ENCODE results near the gene CPXM1. TPM values are rescaled to one million over a fixed set of nuclear protein-coding genes. Genes with fewer than 3 reads are reported as not detected.

Gene CPXM1
- total RNA-seq, 1 donor: under 0.01 TPM

DNA sequence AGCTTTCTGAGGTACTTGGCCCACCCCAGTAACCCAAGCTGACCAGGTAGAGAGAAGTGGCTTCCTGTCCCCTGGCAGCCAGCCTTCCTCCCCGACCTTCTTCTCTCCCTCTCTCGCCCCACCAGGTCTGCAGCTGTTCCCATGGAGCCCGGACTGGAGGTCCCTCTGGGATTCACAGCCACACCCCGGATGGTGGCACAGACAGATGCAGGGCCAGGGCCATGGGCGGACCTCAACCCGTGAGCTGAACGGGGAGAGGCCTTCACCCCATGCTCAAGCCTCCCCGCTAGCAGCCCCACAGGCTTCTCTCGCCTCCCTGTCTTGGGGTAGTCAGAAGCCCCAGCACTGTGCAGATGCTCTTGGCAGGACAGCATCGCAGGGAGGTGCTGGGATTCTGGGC, 41.3 kb downstream of the CPXM1 start:
- Histone ChIP-seq H3K27me3 (ENCODE audit: insufficient read depth, low read length) (peaks cover 57% of the 10 kb centered on the region), H3K4me1 (ENCODE audit: insufficient read depth, low read length) (no peaks in the 10 kb centered on the region), H2AFZ (ENCODE audit: low read length) (no peak overlapping the region), H3K4me3 (ENCODE audit: insufficient read depth, low read length) (no peak overlapping the region), H3K9me3 (ENCODE audit: low read depth, low read length) (no peaks in the 10 kb centered on the region), H3K4me2 (ENCODE audit: insufficient read depth, low read length) (no peak overlapping the region), H4K20me1 (ENCODE audit: insufficient read depth, low read length) (no peaks in the 10 kb centered on the region), H3K27ac (ENCODE audit: low read depth, low read length) (no peak overlapping the region), H3K79me2 (ENCODE audit: insufficient read depth, low read length) (no peaks in the 10 kb centered on the region), H3K36me3 (ENCODE audit: insufficient read depth, low read length) (no peaks in the 10 kb centered on the region)
- TF ChIP-seq, protein P1, sequence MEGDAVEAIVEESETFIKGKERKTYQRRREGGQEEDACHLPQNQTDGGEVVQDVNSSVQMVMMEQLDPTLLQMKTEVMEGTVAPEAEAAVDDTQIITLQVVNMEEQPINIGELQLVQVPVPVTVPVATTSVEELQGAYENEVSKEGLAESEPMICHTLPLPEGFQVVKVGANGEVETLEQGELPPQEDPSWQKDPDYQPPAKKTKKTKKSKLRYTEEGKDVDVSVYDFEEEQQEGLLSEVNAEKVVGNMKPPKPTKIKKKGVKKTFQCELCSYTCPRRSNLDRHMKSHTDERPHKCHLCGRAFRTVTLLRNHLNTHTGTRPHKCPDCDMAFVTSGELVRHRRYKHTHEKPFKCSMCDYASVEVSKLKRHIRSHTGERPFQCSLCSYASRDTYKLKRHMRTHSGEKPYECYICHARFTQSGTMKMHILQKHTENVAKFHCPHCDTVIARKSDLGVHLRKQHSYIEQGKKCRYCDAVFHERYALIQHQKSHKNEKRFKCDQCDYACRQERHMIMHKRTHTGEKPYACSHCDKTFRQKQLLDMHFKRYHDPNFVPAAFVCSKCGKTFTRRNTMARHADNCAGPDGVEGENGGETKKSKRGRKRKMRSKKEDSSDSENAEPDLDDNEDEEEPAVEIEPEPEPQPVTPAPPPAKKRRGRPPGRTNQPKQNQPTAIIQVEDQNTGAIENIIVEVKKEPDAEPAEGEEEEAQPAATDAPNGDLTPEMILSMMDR (IDR thresholded peaks at IDR 0.05; ENCODE audit: extremely low read depth, low read depth, low read length): no peak
- DNase-seq (ENCODE audit: insufficient read length, low spot score, missing footprints): peak; percentile 54

DNA sequence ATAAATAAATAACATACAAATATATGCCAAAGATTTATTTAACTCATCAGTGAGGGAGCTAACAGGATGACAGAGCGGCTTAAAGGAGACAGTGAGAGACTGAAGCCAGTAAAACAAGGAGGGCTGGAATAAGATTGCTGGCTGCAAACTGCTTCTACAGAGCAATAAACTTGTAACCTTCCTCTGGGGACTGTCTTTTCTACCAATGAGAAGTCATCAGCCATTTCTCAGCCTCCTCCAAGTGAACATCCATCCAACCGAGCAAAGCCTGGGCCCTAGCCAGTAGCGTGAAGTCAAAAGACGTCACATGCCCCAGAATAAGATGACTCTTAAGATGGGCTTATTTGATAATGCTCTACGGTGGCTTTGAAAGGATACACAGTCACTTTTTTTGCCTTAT, 42.5 kb downstream of the CPXM1 start:
- H3K36me3 ChIP-seq (ENCODE audit: insufficient read depth, low read length): no peaks in the 10 kb centered on the region
- no peak overlapping the region for H2AFZ ChIP-seq (ENCODE audit: low read length)
- no peaks in the 10 kb centered on the region for H3K79me2 ChIP-seq (ENCODE audit: insufficient read depth, low read length)
- no peak overlapping the region for H3K27ac ChIP-seq (ENCODE audit: low read depth, low read length)
- peaks cover 57% of the 10 kb centered on the region for H3K27me3 ChIP-seq (ENCODE audit: insufficient read depth, low read length)
- H3K9me3 ChIP-seq (ENCODE audit: low read depth, low read length): no peaks in the 10 kb centered on the region
- H4K20me1 ChIP-seq (ENCODE audit: insufficient read depth, low read length): no peaks in the 10 kb centered on the region
- peak; percentile 73 for DNase-seq (ENCODE audit: insufficient read length, low spot score, missing footprints)
- H3K4me1 ChIP-seq (ENCODE audit: insufficient read depth, low read length): no peaks in the 10 kb centered on the region
- TF ChIP-seq, protein P1 (IDR thresholded peaks at IDR 0.05; ENCODE audit: extremely low read depth, low read depth, low read length): no peak
- H3K4me2 ChIP-seq (ENCODE audit: insufficient read depth, low read length): no peak overlapping the region
- H3K4me3 ChIP-seq (ENCODE audit: insufficient read depth, low read length): no peak overlapping the region

DNA sequence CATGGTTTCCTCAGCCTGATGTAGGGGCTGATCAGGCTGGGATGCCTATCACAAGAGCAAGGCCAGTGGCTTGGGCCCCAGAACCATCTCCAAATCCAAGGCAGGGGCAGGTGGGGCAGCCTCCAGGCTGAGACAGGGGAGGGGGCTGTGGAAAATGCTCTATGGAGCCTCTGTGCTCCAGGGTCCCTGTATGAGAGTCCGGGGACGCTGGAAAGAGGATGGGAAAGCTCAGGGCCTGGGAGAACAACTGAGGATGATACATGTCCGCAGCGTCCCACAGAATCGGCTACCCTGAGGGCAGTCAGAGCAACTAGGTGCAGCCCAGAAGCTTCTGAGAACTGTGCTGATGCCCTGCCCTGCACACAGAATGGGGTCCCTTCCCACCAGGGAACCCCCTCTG, 43.4 kb downstream of the CPXM1 start:
- H3K36me3 ChIP-seq (ENCODE audit: insufficient read depth, low read length): no peaks in the 10 kb centered on the region
- H3K4me3 ChIP-seq (ENCODE audit: insufficient read depth, low read length): no peak overlapping the region
- no peaks in the 10 kb centered on the region for H3K79me2 ChIP-seq (ENCODE audit: insufficient read depth, low read length)
- peak; percentile 89 for DNase-seq (ENCODE audit: insufficient read length, low spot score, missing footprints)
- no peak overlapping the region for H3K27ac ChIP-seq (ENCODE audit: low read depth, low read length)
- peaks cover 7% of the 10 kb centered on the region for H3K4me1 ChIP-seq (ENCODE audit: insufficient read depth, low read length)
- no peak overlapping the region for H3K4me2 ChIP-seq (ENCODE audit: insufficient read depth, low read length)
- TF ChIP-seq, protein P1 (IDR thresholded peaks at IDR 0.05; ENCODE audit: extremely low read depth, low read depth, low read length): no peak
- H3K9me3 ChIP-seq (ENCODE audit: low read depth, low read length): no peaks in the 10 kb centered on the region
- no peaks in the 10 kb centered on the region for H4K20me1 ChIP-seq (ENCODE audit: insufficient read depth, low read length)
- peaks cover 56% of the 10 kb centered on the region for H3K27me3 ChIP-seq (ENCODE audit: insufficient read depth, low read length)
- H2AFZ ChIP-seq (ENCODE audit: low read length): no peak overlapping the region

DNA sequence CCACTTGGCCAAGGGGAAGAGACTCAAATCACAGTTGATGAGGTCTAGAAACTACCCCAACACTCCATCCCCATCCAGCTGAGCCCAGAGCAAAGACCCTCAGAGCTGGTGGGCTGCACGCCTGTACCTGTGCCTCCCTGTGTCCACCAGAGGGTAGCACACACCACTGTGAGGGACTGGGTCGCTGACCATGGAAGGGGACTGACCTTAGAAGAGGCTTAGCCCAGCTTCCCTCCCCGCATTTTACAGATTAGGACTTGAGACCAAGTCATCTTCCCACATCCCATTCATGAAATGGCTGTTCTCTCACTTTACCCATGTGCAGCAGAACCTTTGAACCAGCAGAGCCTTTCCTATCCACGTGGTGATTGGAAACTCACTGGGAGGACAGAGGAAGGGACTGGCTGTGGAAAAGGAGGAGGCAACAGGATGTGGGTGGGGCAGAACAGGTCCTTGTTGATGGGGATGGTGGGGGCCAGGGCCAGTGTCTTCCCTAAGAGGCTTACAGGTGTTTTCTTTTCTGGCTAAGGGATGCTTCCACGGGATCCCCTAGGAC, 44.3 kb downstream of the CPXM1 start:
- peaks cover 7% of the 10 kb centered on the region for H3K4me1 ChIP-seq (ENCODE audit: insufficient read depth, low read length)
- peaks cover 55% of the 10 kb centered on the region for H3K27me3 ChIP-seq (ENCODE audit: insufficient read depth, low read length)
- H3K79me2 ChIP-seq (ENCODE audit: insufficient read depth, low read length): no peaks in the 10 kb centered on the region
- no peaks in the 10 kb centered on the region for H4K20me1 ChIP-seq (ENCODE audit: insufficient read depth, low read length)
- no peaks in the 10 kb centered on the region for H3K36me3 ChIP-seq (ENCODE audit: insufficient read depth, low read length)
- no peaks in the 10 kb centered on the region for H3K9me3 ChIP-seq (ENCODE audit: low read depth, low read length)
- H3K4me3 ChIP-seq (ENCODE audit: insufficient read depth, low read length): no peak overlapping the region
- H3K27ac ChIP-seq (ENCODE audit: low read depth, low read length): no peak overlapping the region
- peak; percentile 94 for DNase-seq (ENCODE audit: insufficient read length, low spot score, missing footprints)
- H2AFZ ChIP-seq (ENCODE audit: low read length): no peak overlapping the region
- TF ChIP-seq, protein P1 (IDR thresholded peaks at IDR 0.05; ENCODE audit: extremely low read depth, low read depth, low read length): peak; percentile 79
- H3K4me2 ChIP-seq (ENCODE audit: insufficient read depth, low read length): no peak overlapping the region
